OCI-LY3 (cell line): Measurements from ENCODE around the gene ABCC10.
"Not testable (repeated sequence)": the region's sequence is repeated elsewhere in the genome, so short reads cannot be mapped to it uniquely, and the experiment has no call there.

ENCODE experiments used
- H2AFZ ChIP-seq: fragments of 200-600, 300-600 bp; shearing (Covaris generic); 2 replicates; pipeline ENCODE4 v1.6.0; 2014; ENCODE audit warnings: antibody characterized with exemption, low read depth, low read length
- H3K27ac ChIP-seq: fragments of 200-600, 300-600 bp; sonication (generic); 2 replicates; pipeline ENCODE4 v1.5.1; 2014; ENCODE audit warnings: mild to moderate bottlenecking, low read length, moderate library complexity, mixed read lengths
- H3K27me3 ChIP-seq: fragments of 200-600, 300-600 bp; sonication (generic); 2 replicates; pipeline ENCODE4 v1.6.1; 2014; ENCODE audit warnings: low read depth, low read length, mixed read lengths
- H3K36me3 ChIP-seq: fragments of 200-600, 300-600 bp; sonication (generic); replicated peaks from 2 replicates; pipeline ENCODE3; 2014; ENCODE audit warnings: low read depth, low read length, mixed read lengths
- H3K4me1 ChIP-seq: fragments of 300-600, 200-600 bp; sonication (generic); 2 replicates; pipeline ENCODE4 v1.6.1; 2014; ENCODE audit warnings: low read length, mixed read lengths
- H3K4me2 ChIP-seq: fragments of 200-600, 300-600 bp; sonication (generic); 2 replicates; pipeline ENCODE4 v1.6.1; 2014; ENCODE audit warnings: low read length, mixed read lengths
- H3K4me3 ChIP-seq: fragments of 300-600, 200-600 bp; sonication (generic); 2 replicates; pipeline ENCODE4 v1.5.1; 2014; ENCODE audit warnings: antibody characterized with exemption, mild to moderate bottlenecking, low read length, moderate library complexity
- H3K79me2 ChIP-seq: fragments of 300-600, 200-600 bp; shearing (Covaris generic); 2 replicates; pipeline ENCODE4 v1.6.1; 2014; ENCODE audit warnings: mild to moderate bottlenecking, low read length, mixed read lengths
- H3K9ac ChIP-seq: fragments of 300-600, 200-600 bp; shearing (Covaris generic); 2 replicates; pipeline ENCODE4 v1.6.0; 2014; ENCODE audit warnings: mild to moderate bottlenecking, low read length, moderate library complexity
- H3K9me3 ChIP-seq: fragments of 200-600, 300-600 bp; shearing (Covaris generic); 2 replicates; pipeline ENCODE4 v1.6.1; 2014; ENCODE audit warnings: low read length, mixed read lengths; ENCODE audit not compliant: insufficient read depth
- H4K20me1 ChIP-seq: fragments of 200-600, 300-600 bp; sonication (generic); 2 replicates; pipeline ENCODE4 v1.6.1; 2016; ENCODE audit warnings: low read length, mixed read lengths; ENCODE audit not compliant: insufficient read depth
- EZH2phosphoT487 ChIP-seq: fragments of 200-600 bp; shearing (Covaris generic); IDR thresholded peaks from 2 replicates; pipeline ENCODE4 v1.6.1; 2018; ENCODE audit warnings: antibody characterized with exemption, mixed run types, low read depth
- TF ChIP-seq, protein P1 (sequence below): fragments of 200-600, 300-600 bp; sonication (generic); IDR thresholded peaks from 2 replicates; pipeline ENCODE4 v1.5.1; 2014; ENCODE audit warnings: antibody characterized with exemption, low read length, low read depth

The ABCC10 gene

DNA sequence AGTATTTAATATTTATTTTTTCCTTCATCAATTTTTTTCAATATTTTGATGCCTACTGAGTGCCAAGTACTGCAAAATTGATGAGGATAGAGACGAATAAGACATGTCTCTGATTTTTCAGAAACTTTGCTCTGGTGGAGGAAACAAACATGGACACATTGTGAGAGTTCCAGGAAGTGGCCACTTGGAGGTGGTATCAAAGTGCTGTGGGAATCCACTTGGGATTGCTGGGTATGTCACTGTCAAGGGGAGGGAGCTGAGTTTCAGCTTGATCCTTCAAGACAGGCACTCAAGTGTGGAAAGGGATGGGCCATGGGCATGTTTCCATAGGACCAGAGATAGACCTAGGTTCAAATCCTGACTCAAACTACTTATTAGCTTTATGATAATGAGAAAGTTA, 24.5 kb upstream of the ABCC10 start:
- Histone ChIP-seq H3K4me3 (no peak overlapping the region), H3K27me3 (0 out of 2 replicates have a peak, but pooled peaks cover 4% of the 10 kb centered on the region), H3K4me2 (no peak overlapping the region), H3K79me2 (no peaks in the 10 kb centered on the region), H4K20me1 (no peaks in the 10 kb centered on the region), H3K36me3 (no peaks in the 10 kb centered on the region), H3K4me1 (peaks cover 10% of the 10 kb centered on the region), H3K9me3 (no peaks in the 10 kb centered on the region), H2AFZ (no peak overlapping the region), H3K27ac (no peak overlapping the region), H3K9ac (no peak overlapping the region)
- TF ChIP-seq EZH2phosphoT487, result no peak
- TF ChIP-seq, protein P1, sequence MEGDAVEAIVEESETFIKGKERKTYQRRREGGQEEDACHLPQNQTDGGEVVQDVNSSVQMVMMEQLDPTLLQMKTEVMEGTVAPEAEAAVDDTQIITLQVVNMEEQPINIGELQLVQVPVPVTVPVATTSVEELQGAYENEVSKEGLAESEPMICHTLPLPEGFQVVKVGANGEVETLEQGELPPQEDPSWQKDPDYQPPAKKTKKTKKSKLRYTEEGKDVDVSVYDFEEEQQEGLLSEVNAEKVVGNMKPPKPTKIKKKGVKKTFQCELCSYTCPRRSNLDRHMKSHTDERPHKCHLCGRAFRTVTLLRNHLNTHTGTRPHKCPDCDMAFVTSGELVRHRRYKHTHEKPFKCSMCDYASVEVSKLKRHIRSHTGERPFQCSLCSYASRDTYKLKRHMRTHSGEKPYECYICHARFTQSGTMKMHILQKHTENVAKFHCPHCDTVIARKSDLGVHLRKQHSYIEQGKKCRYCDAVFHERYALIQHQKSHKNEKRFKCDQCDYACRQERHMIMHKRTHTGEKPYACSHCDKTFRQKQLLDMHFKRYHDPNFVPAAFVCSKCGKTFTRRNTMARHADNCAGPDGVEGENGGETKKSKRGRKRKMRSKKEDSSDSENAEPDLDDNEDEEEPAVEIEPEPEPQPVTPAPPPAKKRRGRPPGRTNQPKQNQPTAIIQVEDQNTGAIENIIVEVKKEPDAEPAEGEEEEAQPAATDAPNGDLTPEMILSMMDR, result no peak

DNA sequence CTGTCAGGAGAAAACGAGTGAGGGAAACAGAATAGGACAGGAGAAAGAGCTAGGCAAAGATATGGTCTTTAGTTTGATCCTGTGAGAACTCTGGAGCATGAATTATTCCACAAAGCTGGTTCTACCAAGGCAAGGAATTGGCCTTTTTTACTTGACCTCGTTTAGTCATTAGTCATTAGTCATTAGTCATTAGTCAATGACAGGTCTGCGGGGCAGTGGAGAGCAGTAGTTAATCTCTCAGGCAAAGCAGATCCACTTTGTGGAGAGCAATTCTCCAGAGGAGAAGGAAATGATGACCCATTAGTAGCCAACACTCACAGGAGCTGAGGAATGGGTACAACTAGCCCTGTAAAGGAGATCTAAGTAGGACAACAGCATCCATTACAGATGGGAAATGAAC, 22.0 kb upstream of the ABCC10 start:
- H3K4me2 ChIP-seq, result no peak overlapping the region
- H3K9me3 ChIP-seq, result no peaks in the 10 kb centered on the region
- H2AFZ ChIP-seq, result no peak overlapping the region
- no peaks in the 10 kb centered on the region for H4K20me1 ChIP-seq
- no peak overlapping the region for H3K4me3 ChIP-seq
- H3K4me1 ChIP-seq, result peaks cover 2% of the 10 kb centered on the region; the same call in 1 of the 2 replicates
- H3K36me3 ChIP-seq, result no peaks in the 10 kb centered on the region
- 0 out of 2 replicates have a peak, but pooled peaks cover 4% of the 10 kb centered on the region for H3K27me3 ChIP-seq
- H3K9ac ChIP-seq, result no peak overlapping the region
- no peak for TF ChIP-seq EZH2phosphoT487
- TF ChIP-seq, protein P1, result no peak
- no peak overlapping the region for H3K27ac ChIP-seq
- no peaks in the 10 kb centered on the region for H3K79me2 ChIP-seq

DNA sequence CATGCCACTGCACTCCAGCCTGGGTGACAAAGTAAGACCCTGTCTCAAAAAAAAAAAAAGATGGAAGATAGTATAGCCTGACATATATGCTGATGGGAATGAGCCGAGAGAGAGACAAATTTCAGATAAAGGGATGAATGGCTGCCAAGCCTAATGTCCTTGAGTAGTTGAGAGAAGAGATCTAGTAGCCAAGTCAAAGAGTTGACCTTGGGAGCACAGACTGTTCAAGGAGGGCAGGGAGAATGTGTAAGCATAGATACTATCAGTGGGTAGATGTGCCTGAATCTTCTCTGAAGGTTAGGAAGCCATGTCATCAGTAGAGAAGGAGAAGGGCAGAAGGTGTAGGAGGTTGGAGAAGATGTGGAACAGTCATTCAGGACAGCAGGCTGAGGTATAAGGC, 20.0 kb upstream of the ABCC10 start:
- no peak overlapping the region for H3K4me2 ChIP-seq
- 0 out of 2 replicates have a peak, but pooled peaks cover 4% of the 10 kb centered on the region for H3K27me3 ChIP-seq
- H3K27ac ChIP-seq, result no peak overlapping the region
- H3K9me3 ChIP-seq, result no peaks in the 10 kb centered on the region
- no peaks in the 10 kb centered on the region for H4K20me1 ChIP-seq
- H3K4me3 ChIP-seq, result no peak overlapping the region
- no peaks in the 10 kb centered on the region for H3K4me1 ChIP-seq
- H3K36me3 ChIP-seq, result no peaks in the 10 kb centered on the region
- no peaks in the 10 kb centered on the region for H3K79me2 ChIP-seq
- no peak overlapping the region for H3K9ac ChIP-seq
- TF ChIP-seq, protein P1, result no peak
- no peak for TF ChIP-seq EZH2phosphoT487
- H2AFZ ChIP-seq, result no peak overlapping the region

DNA sequence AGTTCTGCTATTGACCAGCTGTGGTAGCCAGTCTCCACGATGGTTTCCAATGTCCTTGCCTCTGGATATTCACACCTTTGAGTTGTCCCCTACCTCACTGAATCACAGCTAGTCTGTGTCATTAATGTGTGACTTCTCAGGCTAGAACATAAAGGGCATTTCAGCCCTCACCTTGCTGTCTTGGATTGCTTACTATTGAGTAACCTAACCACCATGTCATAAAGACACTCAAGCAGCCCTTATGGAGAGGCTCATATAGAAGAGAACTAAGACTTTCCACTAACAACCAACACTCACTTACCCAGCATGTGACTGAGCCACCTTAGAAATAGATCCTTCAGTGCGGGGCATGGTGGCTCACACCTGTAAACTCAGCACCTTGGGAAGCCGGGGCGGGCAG, 19.1 kb upstream of the ABCC10 start:
- H3K79me2 ChIP-seq, result no peaks in the 10 kb centered on the region
- H3K4me2 ChIP-seq, result no peak overlapping the region
- H3K9ac ChIP-seq, result no peak overlapping the region
- no peaks in the 10 kb centered on the region for H3K4me1 ChIP-seq
- H3K27me3 ChIP-seq, result 0 out of 2 replicates have a peak, but pooled peaks cover 4% of the 10 kb centered on the region
- H4K20me1 ChIP-seq, result no peaks in the 10 kb centered on the region
- no peaks in the 10 kb centered on the region for H3K36me3 ChIP-seq
- no peak overlapping the region for H3K27ac ChIP-seq
- no peak overlapping the region for H3K4me3 ChIP-seq
- H2AFZ ChIP-seq, result no peak overlapping the region
- H3K9me3 ChIP-seq, result no peaks in the 10 kb centered on the region
- TF ChIP-seq EZH2phosphoT487, result no peak
- TF ChIP-seq, protein P1, result no peak

DNA sequence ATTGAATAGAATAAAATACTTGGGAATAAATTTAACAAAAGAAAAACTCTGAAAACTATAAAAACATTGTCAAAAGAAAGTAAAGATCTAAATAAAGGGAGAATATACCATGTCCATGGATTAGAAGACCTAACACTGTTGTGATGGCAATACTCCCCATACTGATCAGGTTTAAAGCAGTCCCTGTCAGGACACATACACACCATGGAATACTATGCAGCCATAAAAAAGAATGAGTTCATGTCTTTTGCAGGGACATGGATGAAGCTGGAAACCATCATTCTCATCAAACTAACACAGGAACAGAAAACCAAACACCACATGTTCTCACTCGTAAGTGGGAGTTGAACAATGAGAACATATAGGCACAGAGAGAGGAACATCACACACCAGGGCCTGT, 16.6 kb upstream of the ABCC10 start:
- not testable (repeated sequence) for H3K4me3 ChIP-seq, H3K79me2 ChIP-seq, H3K36me3 ChIP-seq, H2AFZ ChIP-seq, H4K20me1 ChIP-seq, H3K9ac ChIP-seq, H3K4me1 ChIP-seq, H3K9me3 ChIP-seq, H3K27me3 ChIP-seq, H3K27ac ChIP-seq, H3K4me2 ChIP-seq
